ENCODE measurements around the gene EFNB3.

EFNB3 gene

DNA sequence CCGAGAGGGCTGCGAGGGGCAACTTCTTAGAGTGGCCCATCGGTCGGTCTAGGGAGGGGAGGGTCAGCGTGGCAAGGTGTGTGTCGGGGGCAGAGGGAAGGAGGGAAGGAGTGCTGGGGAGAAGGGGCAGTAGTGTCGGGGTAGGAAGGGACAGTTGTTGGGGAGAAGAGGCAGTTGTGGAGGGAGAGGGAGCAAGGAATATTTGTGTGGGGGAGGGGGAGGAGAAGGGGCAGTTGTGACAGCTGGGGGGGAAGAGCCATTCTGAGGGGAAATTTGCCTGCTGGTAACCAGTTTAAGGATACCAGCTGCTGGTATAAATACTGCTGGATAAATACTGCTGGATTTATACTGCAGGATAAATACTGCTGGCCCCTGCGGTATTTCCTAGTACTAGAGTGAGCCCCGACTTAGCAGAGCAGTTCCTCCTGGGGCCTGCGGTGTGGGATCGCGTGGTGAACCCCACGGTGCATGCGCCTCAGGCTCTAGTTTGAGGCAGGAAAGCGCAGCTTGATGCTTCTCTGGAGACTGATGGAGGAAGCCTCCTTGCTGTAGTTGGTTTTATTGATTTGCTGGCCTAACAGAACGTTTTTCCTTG is 12.9 kb downstream of the EFNB3 start:
- DNase-seq (ENCODE audit: low read depth): no peak

DNA sequence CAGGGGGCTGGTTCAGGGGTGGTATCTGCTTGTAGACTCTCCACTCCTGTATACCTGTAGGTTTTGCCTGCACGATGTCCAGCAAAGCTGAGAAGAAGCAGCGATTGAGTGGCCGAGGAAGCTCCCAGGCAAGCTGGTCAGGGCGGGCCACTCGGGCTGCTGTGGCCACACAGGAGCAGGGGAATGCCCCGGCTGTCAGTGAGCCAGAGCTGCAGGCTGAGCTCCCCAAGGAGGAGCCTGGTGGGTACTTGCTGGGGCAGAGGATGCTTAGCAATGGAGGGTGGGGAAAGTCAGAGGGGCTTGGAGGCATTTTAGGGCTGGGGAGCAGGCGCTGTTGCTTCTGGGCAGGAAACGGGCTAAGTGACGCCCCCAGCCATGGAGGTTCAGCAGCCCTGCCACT is 14.7 kb downstream of the EFNB3 start:
- DNase-seq (ENCODE audit: low read depth): no peak

DNA sequence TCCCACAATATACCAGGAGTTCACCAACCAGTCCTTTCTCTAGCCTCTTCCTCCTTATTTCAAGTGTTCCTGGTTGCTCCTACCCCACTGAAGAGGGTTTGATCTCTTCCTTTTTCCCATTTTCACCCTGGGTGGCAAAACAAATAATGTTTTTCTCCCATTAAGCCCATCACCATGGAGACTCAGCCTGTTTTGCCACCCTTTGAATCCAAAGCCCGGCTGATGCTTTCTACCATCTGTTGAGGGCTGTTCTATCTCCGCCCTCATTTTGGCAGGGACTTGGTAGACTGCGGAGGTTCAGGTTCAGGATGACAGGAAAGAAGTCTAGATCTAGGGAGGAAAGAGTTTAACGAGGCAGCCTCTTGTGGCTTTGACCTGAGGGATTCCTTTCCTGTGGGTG is 15.1 kb downstream of the EFNB3 start:
- no peak for DNase-seq (ENCODE audit: low read depth)

DNA sequence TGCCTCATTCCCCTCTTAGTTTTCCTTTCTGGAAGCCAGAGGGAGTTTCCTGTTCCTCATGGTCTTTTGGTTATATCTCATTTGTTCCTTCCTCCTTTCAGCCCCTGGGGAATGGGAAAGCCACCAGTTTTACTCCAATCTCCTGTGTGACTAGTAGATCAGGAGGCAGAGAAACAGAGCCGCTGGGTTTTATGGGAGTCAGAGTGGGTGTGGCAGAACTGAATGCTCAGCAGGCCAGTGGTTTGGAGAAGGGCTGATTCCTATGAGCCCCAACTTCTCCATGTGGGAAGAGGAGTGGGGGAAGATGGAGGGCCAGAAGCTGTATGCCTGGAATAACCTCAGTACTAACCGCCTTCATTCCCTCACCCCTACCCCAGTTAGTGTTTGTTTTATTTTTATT is 16.6 kb downstream of the EFNB3 start:
- no peak for DNase-seq (ENCODE audit: low read depth)

DNA sequence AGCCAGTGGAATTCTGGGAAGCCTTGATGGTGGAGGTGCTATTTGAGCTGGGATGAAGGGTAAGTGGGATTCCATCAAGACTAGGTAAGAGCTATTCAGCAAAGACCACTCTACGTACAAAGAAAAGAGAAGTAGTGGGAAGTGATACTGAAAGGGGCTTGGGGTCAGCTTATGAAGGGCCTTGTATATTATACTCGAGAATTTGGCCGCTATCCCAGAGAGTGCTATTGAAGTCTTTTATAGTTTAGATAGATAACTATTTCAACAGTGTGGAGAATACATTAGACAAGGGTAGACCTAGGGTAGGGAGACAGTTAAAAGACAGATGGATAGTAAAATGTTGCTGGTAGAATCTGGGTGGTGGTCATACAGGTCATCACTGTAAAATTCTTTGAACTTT is 22.9 kb downstream of the EFNB3 start:
- no peak for DNase-seq (ENCODE audit: low read depth)

DNA sequence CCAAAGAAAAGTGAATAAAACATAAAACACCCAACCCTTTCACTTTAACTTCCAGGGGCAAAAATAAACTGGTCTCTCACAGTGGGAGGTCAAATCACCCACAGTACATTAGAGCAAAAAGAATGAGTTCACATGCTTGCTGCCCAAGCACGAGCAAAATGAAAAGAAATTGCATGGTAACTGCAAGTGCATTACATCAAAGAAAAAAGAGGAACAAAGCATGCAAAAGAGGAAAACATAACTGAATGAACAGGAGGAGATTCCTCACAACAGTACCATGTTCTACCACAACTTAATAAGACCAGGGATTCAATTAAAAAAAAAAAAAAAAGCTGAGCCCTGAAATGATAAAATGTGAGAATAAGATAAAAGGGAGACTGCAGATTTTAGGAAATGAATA is 24.8 kb downstream of the EFNB3 start:
- no peak for DNase-seq (ENCODE audit: low read depth)

DNA sequence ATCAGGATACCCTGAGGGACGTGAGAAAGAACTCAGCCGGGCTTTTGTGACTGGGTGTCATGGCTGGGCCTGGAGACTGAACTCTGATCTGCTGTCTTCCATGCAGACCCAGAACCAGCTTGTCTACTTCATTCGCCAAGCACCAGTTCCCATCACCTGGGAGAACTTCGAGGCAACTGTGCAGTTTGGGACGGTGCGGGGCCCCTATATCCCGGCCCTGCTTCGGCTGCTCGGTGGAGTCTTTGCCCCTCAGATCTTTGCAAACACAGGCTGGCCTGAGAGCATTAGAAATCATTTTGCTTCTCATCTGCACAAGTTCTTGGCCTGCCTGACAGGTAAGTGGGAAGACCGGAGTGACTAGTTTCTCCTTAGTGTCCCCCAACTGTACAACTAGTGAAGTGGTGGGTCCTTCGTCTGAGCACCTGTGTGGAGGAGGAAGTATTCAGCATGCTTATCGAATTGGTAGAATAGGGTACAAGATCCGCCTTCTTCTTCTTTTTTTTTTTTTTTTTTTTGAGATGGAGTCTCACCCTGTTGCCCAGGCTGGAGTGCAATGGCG is 28.1 kb downstream of the EFNB3 start:
- DNase-seq (ENCODE audit: low read depth): no peak

DNA sequence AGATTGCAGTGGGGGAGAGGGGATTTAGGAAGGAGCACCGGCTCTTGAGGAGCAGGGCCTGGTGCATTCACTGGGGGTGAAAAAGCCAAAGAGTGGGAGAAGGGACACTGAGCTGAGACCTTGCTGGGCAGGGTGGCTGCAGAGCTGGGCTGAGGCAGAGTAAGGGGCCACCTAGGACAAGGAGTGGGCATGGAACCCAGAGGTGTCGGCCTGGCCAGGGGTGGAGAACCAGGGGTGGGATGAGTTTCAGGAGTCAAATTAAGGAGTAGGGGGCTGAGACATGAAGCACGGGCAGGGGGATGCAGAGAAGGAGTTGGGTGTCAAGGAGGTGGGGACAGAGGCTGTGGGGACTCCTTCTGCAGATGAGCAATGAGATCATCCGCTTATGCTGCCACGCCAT is 32.6 kb downstream of the EFNB3 start:
- DNase-seq (ENCODE audit: low read depth): no peak

DNA sequence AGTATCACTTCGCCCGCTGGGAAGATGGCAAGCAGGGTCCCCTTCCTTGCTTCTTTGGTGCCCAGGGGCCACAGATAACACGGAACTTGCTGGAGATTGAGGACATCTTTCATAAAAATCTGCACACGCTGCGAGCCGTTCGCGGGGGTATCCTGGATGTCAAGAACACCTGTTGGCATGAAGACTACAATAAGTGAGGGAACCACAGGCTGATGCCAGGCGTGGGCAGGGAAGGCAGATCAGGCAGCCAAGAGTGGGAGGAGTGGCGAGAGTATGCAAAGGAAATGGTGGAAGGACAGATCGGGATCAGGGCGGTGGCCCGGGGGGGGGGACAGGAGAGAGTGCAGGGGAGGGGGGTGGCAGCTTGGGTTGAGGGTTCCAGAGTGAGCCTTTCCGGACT is 34.7 kb downstream of the EFNB3 start:
- DNase-seq (ENCODE audit: low read depth): no peak

DNA sequence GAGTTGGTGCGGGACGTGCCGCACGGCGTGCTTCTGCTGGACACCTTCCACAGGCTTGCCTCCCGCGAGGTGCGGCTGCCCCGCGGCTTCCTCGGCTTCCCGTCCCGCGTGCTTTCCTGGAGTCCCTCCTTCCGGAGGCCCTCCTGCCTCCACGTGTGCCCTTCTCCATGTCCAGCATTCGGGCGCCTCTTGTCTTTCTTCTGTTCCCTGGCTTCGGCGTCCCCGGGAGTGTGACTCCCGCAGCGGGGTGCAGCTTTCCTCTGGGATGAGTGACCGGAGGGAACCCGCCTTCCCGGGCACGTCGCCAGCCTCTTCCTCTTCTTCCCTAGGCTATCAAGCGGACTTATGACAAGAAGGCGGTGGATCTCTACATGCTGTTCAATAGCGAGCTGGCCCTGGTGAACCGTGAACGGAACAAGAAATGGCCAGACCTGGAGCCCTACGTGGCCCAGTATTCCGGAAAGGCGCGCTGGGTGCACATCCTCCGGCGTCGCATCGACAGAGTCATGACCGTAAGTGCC is 35.5 kb downstream of the EFNB3 start:
- DNase-seq (ENCODE audit: low read depth): no peak

DNA sequence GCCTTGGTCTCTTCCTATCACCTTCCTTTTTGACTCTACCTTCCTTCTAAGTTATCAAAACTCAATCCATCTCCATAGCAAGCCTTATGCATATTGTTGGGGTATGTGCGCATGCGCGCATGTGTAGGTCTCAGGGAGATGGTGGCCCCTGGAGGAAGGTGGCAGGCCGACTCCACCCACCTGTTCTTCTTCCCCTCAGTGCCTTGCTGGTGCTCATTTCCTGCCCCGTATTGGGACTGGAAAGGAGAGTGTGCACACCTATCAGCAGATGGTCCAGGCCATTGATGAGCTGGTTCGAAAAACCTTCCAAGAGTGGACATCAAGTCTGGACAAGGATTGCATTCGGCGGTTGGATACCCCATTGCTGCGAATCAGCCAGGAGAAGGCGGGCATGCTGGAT is 37.7 kb downstream of the EFNB3 start:
- DNase-seq (ENCODE audit: low read depth): no peak

DNA sequence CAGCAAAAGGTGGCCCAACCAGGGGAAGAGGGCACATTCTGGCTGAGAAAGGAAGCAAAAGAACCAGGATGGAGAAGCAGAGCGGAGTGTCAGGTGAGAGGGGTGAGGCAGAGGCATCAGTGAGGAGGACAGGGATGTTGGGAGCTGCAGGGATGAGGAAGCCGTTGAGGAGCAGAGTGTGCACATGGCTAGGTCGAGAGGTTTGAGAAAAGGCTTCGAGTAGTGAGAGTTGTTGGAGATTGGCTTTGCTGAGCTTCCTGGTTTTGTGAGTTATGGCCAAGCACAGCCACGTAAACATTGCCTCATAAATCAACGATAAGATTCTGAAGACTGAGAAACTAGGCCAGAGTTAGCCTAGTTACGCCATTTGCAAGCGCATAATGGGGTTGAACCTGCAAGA is 39.4 kb downstream of the EFNB3 start:
- DNase-seq (ENCODE audit: low read depth): no peak

DNA sequence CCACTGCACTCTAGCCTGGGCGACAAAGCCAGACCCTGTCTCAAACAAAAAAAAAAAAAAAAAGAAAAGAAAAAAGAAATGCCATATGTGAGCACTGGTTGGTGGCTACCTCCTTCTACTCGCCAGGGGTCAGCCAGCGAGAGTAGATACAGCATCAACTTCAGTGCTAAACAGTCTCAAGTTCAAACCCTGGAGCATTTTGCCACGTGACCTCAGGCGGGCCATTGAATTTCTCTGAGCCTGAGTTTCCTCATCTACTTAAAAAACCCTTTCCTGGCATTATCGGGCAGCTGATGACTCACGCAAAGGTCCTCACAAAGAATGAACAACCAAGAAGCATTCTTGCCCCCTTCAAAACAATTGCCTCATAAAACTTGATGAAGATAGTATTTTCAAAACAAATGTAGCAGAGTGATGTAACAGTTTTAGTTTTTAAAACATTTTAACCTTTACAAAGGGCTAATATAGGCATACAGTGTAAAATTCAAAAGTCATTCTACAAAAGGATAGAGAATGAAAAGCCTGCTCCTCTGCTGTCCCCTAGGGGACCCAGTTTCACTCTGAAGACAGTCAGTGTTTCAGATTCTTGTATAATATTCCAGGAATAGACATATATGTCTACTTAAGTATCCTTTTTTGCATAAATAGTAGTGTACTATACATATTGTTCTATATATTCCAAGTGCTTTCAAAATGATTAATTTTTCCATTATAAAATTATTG is 40.9 kb downstream of the EFNB3 start:
- DNase-seq (ENCODE audit: low read depth): no peak

DNA sequence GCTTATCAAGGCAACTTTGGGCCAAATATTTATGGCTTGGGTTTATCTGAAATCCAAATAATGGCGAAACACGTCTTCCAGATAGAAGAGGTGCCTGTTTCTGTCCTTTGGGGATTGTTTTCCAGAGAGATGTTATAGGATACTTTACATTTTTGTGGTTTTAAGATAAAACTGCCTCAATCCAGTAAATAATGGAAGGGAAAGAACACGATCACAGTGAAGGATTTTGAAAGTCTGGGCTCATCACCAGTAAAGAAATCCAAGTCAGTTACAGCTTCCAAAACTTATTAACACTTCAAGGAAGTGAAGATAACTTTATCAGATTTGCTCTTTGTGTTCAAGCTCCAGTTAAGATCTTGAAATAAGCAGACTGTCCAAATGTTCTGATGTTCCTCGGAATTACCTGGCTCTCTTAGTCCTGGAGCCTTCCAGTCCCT is 42.7 kb downstream of the EFNB3 start:
- no peak for DNase-seq (ENCODE audit: low read depth)

DNA sequence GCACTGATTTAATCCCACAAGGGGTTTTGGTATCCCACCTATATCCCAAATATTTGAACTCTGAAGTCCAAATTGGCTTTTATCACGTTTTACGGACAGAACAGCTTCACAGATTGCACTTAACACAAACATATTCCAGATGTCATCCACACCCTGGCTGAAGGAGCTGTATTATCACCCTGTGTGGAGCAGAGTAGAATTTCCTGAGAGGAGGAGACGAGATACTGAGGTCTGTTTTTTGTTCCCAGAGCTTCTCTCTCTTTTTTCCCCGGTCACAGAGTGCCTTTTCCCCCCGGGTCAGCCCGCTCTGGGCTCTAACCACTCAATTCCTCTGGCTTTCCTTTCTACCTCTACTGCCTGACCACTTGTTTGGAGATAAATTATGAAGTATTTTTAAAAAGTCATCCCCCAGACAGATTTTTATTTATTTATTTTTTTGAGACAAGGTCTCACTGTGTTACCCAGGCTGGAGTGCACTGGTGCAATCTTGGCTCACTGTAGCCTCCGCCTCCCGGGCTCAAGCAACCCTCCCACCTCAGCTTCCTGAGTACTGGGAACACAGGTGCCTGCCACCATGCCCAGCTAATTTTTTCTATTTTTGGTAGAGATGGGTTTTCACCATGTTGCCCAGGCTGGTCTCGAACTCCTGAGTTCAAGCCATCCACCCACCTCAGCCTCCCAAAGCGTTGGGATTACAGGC is 43.2 kb downstream of the EFNB3 start:
- no peak for DNase-seq (ENCODE audit: low read depth)

DNA sequence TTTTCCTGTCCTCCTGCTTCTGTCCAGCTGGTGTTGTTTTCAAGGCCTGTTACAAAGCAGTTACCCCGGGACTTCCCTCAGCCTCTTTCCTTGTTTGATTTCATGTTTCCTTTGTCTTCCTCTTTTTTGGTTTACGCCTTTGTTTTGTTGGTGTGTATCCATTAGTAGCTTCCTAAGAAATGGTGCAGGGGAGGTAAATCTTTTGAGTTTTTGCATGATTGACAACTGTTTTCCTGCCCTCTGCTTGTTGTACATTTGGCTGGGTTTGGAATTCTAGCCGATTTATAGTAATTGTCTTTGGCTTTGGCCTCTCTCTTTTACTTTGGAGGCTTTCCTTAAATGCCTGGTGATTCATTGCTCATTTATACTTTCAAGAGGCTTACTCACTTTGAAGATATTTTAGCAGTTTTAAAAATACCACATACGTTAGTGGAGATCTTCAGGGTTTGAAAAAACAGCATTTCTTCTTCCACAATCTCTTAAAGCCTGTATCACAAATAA is 45.4 kb downstream of the EFNB3 start:
- no peak for DNase-seq (ENCODE audit: low read depth)

DNA sequence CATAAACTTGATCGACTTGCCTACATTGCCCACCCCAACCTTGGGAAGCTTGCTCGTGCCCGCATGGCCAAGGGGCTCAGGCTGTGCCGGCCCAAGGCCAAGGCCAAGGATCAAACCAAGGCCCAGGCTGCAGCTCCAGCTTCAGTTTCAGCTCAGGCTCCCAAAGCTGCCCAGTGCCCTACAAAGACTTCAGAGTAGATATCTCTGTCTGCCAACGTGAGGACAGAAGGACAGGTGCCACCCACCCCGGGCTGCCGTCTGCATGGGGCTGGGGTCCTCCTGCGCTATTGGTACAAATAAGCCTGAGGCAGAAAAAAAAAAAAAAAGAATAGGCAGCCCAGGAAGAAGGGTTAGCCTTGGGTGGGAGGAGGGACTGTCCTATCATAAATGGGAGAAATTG is 49.7 kb downstream of the EFNB3 start:
- DNase-seq (ENCODE audit: low read depth): no peak

DNA sequence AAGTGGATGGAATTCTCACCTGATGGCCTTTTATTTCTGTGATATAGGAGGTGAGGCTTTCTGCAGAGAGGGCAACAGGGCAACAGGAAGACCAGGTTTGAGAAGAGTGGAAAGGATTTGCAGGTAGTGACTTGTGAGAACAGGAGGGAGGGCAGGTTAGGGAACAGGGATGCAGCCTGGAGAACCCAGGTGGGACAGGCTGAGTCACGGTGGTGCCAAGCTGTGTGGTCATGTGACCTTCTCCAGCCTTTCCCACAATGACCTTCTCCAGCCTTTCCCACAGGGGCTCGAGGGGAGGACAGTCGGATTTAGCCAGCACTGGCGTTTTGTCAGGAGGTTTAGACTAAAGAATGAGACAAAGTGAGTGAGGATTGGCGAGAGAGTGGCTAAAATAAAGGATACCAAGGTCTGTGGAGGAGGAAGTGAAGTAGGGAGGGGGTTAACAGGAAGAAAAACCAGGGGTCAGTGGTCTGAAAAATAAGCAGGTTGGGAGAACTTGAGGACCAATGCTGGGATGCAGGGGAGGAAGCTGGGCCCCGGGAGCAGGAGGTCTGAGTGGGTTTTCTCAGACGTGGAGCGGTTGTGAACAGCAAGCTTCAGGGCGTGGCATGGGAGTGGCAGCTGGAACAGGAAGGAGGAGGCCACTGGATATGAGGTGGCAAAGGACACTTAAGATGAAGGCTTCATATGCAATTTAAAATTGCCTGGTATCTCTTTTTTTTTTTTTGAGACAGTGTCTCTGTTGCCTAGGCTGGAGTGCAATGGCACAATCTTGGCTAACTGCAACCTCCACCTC is 50.3 kb downstream of the EFNB3 start:
- DNase-seq (ENCODE audit: low read depth): no peak

DNA sequence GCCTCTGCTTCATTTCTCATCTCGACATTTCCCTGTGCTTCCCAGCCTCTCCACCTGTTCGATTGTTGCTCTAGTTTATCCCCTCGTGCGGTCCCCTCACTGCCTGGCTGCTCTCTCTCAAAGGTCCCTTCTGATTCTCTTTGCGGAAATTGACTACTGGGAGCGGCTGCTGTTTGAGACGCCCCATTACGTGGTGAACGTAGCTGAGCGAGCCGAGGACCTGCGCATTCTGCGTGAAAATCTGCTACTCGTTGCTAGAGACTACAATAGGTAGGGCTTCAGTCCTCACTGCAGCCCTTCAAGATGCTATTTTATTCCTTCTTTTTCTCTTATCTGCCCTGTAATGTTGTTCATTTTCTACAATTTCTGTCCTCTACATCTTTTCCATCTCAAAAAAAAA is 52.0 kb downstream of the EFNB3 start:
- no peak for DNase-seq (ENCODE audit: low read depth)
